Central memory CD4-positive, alpha-beta T cell (primary cell): ENCODE data around the gene RBMS3.

Experiments
- DNase-seq: peaks from one replicate; pipeline ENCODE4 v3.0.0; 2022

Gene RBMS3

GRCh38 chr3:29590012-29590411 lies 309.1 kb downstream of the RBMS3 start:
- no peak for DNase-seq

DNA sequence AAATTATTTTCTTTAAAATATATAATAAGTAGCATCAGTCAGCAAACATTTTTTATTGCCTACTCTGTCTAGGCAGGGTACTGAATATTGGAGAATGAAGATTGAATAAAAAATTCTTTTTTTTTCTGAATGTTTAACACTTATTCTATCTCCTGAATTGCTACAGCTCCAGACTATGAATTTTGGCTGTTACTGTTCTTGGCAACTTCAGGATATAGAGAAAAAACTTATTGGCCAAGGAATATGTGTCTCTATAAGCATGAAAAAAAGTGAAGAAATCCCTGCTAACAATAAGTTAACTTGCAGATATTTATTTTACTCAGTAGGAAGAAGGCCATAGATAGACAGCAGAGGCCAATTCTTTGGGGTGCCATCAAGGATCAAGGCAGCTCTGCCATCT lies 309.6 kb downstream of the RBMS3 start:
- no peak for DNase-seq

DNA sequence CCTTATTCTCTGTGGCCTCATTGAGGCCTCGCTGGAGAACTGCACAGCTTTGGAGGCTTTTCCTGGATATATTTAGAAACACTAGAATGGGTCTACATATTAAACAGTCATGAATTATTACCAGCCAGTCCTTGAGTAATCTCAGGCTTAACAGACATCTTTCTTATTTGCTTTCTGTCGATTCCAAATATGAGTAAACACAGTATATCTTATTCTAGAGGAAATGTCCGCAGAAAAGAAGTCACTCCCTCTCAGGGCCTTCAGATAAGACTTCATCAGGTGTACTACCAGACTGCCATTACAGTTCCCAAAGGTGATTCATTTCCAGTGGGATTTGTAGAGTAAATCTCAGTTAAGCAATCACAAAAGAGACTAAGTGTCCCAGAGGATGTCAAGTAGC lies 310.7 kb downstream of the RBMS3 start:
- no peak for DNase-seq

- no peak for DNase-seq
Observed at GRCh38 chr3:29593802-29594201, 312.9 kb downstream of the RBMS3 start.

GRCh38 chr3:29594261-29594660 lies 313.4 kb downstream of the RBMS3 start:
- no peak for DNase-seq

DNA sequence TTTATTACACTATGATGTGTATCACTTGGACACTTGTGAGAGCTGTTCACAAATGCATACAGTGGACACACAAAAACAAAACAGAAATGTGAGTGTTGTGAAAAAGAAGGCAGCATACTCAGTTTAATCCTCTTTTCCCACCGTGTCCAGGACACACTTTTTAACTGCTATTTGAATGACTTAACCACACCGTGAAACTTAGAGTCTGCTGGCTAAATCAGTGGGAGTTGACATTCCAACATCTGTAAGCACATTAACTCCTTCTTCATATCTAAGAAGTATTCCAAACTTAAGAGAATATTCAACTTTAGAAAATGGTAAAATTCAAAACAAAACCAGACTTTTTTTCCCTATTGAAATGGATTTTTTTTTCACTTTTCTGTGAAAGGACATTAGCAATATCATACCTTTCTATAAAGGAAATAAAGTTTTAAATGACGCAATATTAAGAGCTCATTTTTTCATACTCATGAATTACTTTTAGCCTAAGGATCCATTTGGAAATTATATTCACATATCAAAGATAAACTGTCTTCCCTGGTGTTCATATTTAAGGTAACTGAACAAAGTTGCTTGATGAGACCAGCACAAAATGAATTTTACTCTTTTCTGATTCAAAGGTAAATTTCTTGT lies 316.6 kb downstream of the RBMS3 start:
- no peak for DNase-seq

GRCh38 chr3:29601861-29602585 lies 321.2 kb downstream of the RBMS3 start:
- DNase-seq = no peak

- DNase-seq = no peak
Observed at GRCh38 chr3:29605845-29606244, 325.0 kb downstream of the RBMS3 start.

- no peak for DNase-seq
Observed at GRCh38 chr3:29606416-29606815, 325.5 kb downstream of the RBMS3 start.

GRCh38 chr3:29608414-29609327 lies 327.8 kb downstream of the RBMS3 start:
- DNase-seq = no peak

GRCh38 chr3:29609328-29609811 lies 328.5 kb downstream of the RBMS3 start:
- DNase-seq = no peak

- DNase-seq = no peak
Observed at GRCh38 chr3:29610781-29611180, 329.9 kb downstream of the RBMS3 start.

GRCh38 chr3:29611252-29611651 lies 330.4 kb downstream of the RBMS3 start:
- no peak for DNase-seq

- DNase-seq = no peak
Observed at GRCh38 chr3:29612536-29612935, 331.7 kb downstream of the RBMS3 start.

GRCh38 chr3:29614954-29615353 lies 334.1 kb downstream of the RBMS3 start:
- DNase-seq = no peak

DNA sequence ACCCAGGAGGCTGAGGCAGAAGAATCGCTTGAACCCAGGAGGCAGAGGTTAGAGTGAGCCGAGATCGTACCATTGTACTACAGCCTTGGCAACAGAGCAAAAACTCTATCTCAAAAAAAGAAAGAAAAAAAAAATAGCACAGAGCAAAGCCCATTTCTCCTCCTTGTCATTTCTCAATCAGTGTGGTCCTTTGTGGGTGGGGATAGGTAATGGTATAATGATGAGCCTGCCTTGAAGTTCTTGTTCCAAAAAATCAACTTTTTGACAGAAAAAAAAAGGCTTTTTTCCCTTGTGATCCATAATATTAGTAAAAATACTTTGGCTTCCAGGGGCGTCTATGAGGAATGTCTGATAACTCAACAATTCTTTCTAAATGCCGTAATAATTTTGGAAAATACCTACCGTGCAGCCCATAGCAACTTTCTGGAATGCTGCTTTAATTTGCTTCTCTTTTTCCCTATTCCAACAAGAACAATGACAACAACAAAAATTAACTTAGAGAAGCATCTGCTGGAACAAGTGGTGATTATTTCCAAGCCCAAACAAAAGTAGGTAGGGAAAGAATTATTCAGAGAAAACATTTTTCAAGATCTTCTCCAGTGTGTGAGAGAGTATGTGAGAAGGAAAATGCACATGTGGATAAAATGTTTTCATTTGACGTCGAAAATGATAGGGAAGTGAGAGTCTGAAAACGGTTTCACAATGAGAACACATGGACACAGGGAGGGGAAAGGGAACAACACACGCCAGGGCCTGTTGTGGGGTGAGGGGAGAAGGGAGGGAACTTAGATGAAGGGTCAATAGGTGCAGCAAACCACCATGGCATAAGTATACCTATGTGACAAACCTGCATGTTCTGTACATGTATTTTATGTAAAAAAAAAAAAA lies 337.8 kb downstream of the RBMS3 start:
- no peak for DNase-seq

DNA sequence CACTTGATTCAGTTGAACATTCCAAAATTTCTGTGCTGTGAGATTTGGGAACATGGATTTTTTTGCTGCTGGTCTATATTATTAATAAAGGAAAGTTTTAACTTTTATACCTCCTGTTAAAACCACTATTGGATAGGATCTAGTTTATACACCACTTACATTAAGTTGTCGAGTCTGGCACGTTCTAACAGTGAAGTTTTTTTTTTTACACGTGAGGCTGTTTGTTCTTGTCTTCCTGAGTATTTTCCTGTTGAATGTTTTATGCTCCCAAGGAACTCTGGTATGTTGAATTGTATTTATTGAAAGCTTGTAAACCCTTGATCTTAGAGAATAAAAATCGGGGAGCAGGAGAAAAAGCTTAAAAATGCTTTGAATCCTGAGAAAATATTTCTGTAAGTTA lies 338.8 kb downstream of the RBMS3 start:
- DNase-seq = no peak

DNA sequence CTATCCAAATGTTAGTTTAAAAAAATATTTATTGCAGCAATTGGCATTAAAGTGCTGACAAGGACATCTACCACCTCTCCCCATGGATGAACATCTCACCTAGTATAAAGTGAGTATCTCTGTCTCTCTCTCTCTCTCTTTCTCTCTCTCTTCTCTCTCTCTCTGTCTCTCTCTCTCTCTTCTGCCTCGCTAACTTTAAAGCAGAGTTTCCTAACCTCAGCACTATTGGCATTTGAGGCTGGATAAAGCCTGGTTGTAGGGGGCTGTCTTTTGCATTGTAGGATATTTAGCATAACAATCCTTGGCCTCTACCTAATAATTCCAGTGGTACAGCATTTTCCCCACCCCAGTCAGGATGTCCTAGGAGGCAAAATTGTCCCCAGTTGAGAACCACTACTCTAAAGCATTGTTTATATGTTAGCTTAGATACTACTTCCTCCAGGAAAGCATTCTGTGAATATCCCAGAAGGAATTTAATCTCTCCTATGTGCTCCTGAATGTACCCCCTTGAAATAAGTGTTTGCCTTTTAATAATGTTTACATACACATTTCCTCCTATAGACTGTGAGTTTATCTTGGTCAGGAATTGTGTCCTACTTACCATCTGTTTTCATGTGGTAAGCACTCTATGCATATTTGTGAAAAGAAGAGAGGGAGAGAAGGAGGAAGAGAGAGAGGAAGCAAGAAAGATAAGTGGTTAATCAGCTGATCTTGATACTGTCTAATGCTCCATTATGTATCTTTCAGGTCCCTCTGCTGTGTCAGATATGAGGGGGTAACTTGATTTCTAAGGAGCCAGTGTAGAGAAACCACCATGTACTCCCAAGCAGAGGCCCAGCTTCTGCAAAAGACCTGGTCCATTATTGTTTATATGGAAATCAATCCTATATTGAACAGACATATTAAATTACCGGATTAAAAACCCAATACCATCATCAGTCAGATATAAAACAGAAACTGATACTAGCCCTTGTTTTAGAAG lies 346.6 kb downstream of the RBMS3 start:
- no peak for DNase-seq

DNA sequence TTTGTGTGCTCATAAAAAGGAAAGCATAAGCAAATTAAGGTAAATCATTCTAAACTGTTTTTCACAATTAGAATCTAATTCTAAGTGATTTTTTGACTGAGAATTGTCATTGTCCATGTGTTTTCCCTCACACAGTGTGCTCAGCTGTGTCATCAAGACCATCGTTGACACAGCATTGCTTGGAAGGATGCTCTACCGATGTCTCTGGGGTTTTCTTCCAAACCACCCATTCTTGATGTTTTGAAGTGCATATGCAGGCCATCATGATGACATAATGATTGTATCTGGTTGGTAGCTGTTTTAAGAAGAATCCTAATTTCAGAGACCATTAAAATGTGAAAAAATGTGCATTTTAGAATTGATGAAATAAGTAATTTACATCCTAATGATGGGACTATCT lies 347.9 kb downstream of the RBMS3 start:
- no peak for DNase-seq

GRCh38 chr3:29635888-29636287 lies 355.0 kb downstream of the RBMS3 start:
- DNase-seq = no peak

- no peak for DNase-seq
Observed at GRCh38 chr3:29637068-29637467, 356.2 kb downstream of the RBMS3 start.
